GM12878 (cell line): Measurements from ENCODE around the gene CREB5. TPM values are rescaled to one million over a fixed set of nuclear protein-coding genes. Genes with fewer than 3 reads are reported as not detected.

Experiments used
- ATAC-seq: fragments of 200-7000 bp; cut with Tn5 transposase; 3 replicates; pipeline ENCODE4 v1.9.1; 2020; ENCODE audit warnings: mild to moderate bottlenecking, moderate library complexity
- BruUV-seq: library from RNA; stranded (reverse); fragments of 400-500 nt; replicated peaks from 2 replicates; lab custom pipeline; 2021; lab: Mats Ljungman, UMichigan
- CTCF ChIA-PET: fragments of 300-600 bp; sonication (Branson Sonifier 250); formaldehyde crosslinking; extraction: SDS; loops from one replicate; lab custom pipeline; 2021; ENCODE audit warnings: inconsistent platforms; lab: Yijun Ruan, JAX
- POLR2A ChIA-PET: fragments of 350-600 bp; formaldehyde crosslinking; extraction: SDS; loops from one replicate; lab custom pipeline; 2021; ENCODE audit warnings: inconsistent platforms; lab: Charles Lee
- RAD21 ChIA-PET: fragments of 300-600 bp; sonication (Branson Sonifier 250); formaldehyde crosslinking; loops from one replicate; lab custom pipeline; 2023; ENCODE audit warnings: antibody characterized with exemption; ENCODE audit not compliant: unreplicated experiment; lab: Charles Lee
- SMC1A ChIA-PET: fragments of 300-600 bp; sonication (Branson Sonifier 250); formaldehyde crosslinking; loops from one replicate; lab custom pipeline; 2023; ENCODE audit not compliant: unreplicated experiment, uncharacterized antibody; lab: Charles Lee
- DNase-seq: peaks from one replicate; pipeline ENCODE4 v3.0.0-alpha.2; 2011; ENCODE audit warnings: low read depth, low spot score
- FAIRE-seq: peaks from 3 replicates; lab custom pipeline; 2011; peaks lifted over from hg19 to GRCh38; lab: Jason Lieb, UNC
- H2AFZ ChIP-seq: 2 replicates; pipeline ENCODE4 v1.6.0; 2011; ENCODE audit warnings: low read depth, low read length, control low read depth; ENCODE audit not compliant: control insufficient read depth
- H3K27ac ChIP-seq: 2 replicates; pipeline ENCODE4 v1.5.1; 2011; ENCODE audit warnings: control low read depth; ENCODE audit not compliant: control insufficient read depth, insufficient read depth
- H3K27me3 ChIP-seq, 2 experiments: replicated peaks in 1 of 2; 2 replicates each; pipeline versions ENCODE4 v1.6.0 to v1.6.1; 2011; ENCODE audit warnings: low read length in 1 of 2; ENCODE audit not compliant: control insufficient read depth in 2 of 2, insufficient read depth in 2 of 2
- H3K36me3 ChIP-seq, 2 experiments: 2 replicates each; pipeline ENCODE4 v1.5.1; 2011; ENCODE audit warnings: low read length in 1 of 2; ENCODE audit not compliant: control insufficient read depth in 2 of 2, insufficient read depth in 2 of 2
- H3K4me1 ChIP-seq: 2 replicates; pipeline ENCODE4 v1.6.1; 2011; ENCODE audit warnings: mild to moderate bottlenecking, low read length, moderate library complexity, mixed read lengths; ENCODE audit not compliant: control insufficient read depth, insufficient read depth
- H3K4me2 ChIP-seq: 2 replicates; pipeline ENCODE4 v1.6.0; 2011; ENCODE audit warnings: control low read depth; ENCODE audit not compliant: control insufficient read depth, insufficient read depth
- H3K4me3 ChIP-seq: fragments of 200-600 bp; sonication (generic); 2 replicates; pipeline ENCODE4 v1.5.1; 2016
- H3K79me2 ChIP-seq: 2 replicates; pipeline ENCODE4 v1.6.0; 2011; ENCODE audit warnings: low read length; ENCODE audit not compliant: control insufficient read depth, insufficient read depth
- H3K9ac ChIP-seq: 2 replicates; pipeline ENCODE4 v1.8.0; 2011; ENCODE audit warnings: low read length, control low read depth, mixed read lengths; ENCODE audit not compliant: control insufficient read depth, insufficient read depth
- H3K9me3 ChIP-seq: replicated peaks from 3 replicates; pipeline ENCODE4 v1.5.1; 2011; ENCODE audit warnings: mild to moderate bottlenecking, low read length; ENCODE audit not compliant: control insufficient read depth, insufficient read depth
- H4K20me1 ChIP-seq: 2 replicates; pipeline ENCODE4 v1.6.0; 2011; ENCODE audit not compliant: control insufficient read depth, insufficient read depth
- ATF7 ChIP-seq: fragments of 450-650 bp; IDR thresholded peaks from 2 replicates; pipeline ENCODE4 v1.6.1; 2016; ENCODE audit warnings: low read depth, mild to moderate bottlenecking
- CHD2 ChIP-seq: IDR thresholded peaks from 2 replicates; pipeline ENCODE4 v1.6.1; 2011; ENCODE audit warnings: low read depth, low read length, improper control_type of control experiment, borderline replicate concordance
- E2F8 ChIP-seq: fragments of 450-650 bp; IDR thresholded peaks from 2 replicates; pipeline ENCODE4 v1.6.1; 2018; ENCODE audit warnings: mild to moderate bottlenecking, low read depth, moderate library complexity; ENCODE audit not compliant: partially characterized antibody
- GATAD2B ChIP-seq: fragments of 450-650 bp; conservative IDR thresholded peaks from 2 replicates; pipeline ENCODE4 v1.6.1; 2017; ENCODE audit warnings: low read depth, mild to moderate bottlenecking, moderate library complexity
- HSF1 ChIP-seq: fragments of 150-350 bp; IDR thresholded peaks from 2 replicates; pipeline ENCODE4 v1.6.1; 2014; ENCODE audit warnings: mild to moderate bottlenecking, low read depth, low read length
- KAT2A ChIP-seq: conservative IDR thresholded peaks from 2 replicates; pipeline ENCODE4 v1.6.1; 2011; ENCODE audit warnings: low read depth, low read length; ENCODE audit not compliant: control insufficient read depth
- KDM1A ChIP-seq: fragments of 200-600 bp; sonication (generic); IDR thresholded peaks from 2 replicates; pipeline ENCODE4 v1.6.1; 2016; ENCODE audit warnings: borderline replicate concordance
- KLF5 ChIP-seq: fragments of 450-650 bp; IDR thresholded peaks from 2 replicates; pipeline ENCODE4 v1.6.1; 2014; ENCODE audit warnings: mild to moderate bottlenecking; ENCODE audit not compliant: partially characterized antibody
- NBN ChIP-seq: fragments of 450-650 bp; IDR thresholded peaks from 2 replicates; pipeline ENCODE4 v1.6.1; 2016
- RBBP5 ChIP-seq: fragments of 200-600 bp; sonication (generic); conservative IDR thresholded peaks from 2 replicates; pipeline ENCODE4 v1.6.1; 2016
- SRF ChIP-seq, 2 experiments: IDR thresholded peaks; 2 replicates each; pipeline ENCODE4 v1.6.1; 2011; ENCODE audit warnings: low read depth in 2 of 2, low read length in 2 of 2, mild to moderate bottlenecking in 1 of 2, moderate library complexity in 1 of 2
- STAT3 ChIP-seq: IDR thresholded peaks from 2 replicates; pipeline ENCODE4 v1.6.1; 2011; ENCODE audit warnings: low read depth, low read length, improper control_type of control experiment
- TBL1XR1 ChIP-seq: IDR thresholded peaks from 2 replicates; pipeline ENCODE4 v1.6.1; 2012; ENCODE audit warnings: low read depth, low read length, improper control_type of control experiment
- TCF7 ChIP-seq: IDR thresholded peaks from 2 replicates; pipeline ENCODE4 v1.6.1; 2014; ENCODE audit warnings: antibody characterized with exemption, borderline replicate concordance
- ZNF217 ChIP-seq: fragments of 450-650 bp; IDR thresholded peaks from 2 replicates; pipeline ENCODE4 v1.6.1; 2017; ENCODE audit warnings: antibody characterized with exemption, mild to moderate bottlenecking
- ZNF687 ChIP-seq: fragments of 450-650 bp; IDR thresholded peaks from 2 replicates; pipeline ENCODE4 v1.6.1; 2017; ENCODE audit warnings: mild to moderate bottlenecking, moderate library complexity
- WGBS: methylation state at CpG from one replicate; pipeline ENCODE4 v1.1.6; 2016; ENCODE audit warnings: low lambda C conversion rate; ENCODE audit not compliant: insufficient replicate concordance, insufficient coverage; ENCODE audit errors: missing lambda C conversion rate; 5-methylcytosine and 5-hydroxymethylcytosine counted together
- in situ Hi-C: fragments of 300-500 bp; cut with MboI; formaldehyde crosslinking; loops from 9 replicates; pipeline ENCODE4 v1.14.3; 2018; ENCODE audit warnings: mixed read lengths
- intact Hi-C: fragments of 100-400 bp; cut with micrococcal nuclease; formaldehyde crosslinking; loops from one replicate; pipeline ENCODE4 v1.14.2; 2022; ENCODE audit not compliant: unreplicated experiment
- polyA plus RNA-seq, 11 experiments: library from polyadenylated mRNA; depleted of rRNA in 4 of 11; unstranded in 6 of 11; stranded (reverse) in 5 of 11; fragments of >200 nt; fragmentation: Nextera tagmentation in 4 of 11; fragmentation: Illumina TruSeq in 1 of 11; extraction: Ambion mirVana in 4 of 11; extraction: Trizol in 1 of 11; gene quantifications; 1 replicate in 1 of 11; 2 replicates in 10 of 11; pipeline versions ENCODE4 v1.2.1 to v1.2.3, GENCODE V29; 2011 to 2016; ENCODE audit warnings: inconsistent platforms in 2 of 11, missing spikeins in 2 of 11, low read depth in 1 of 11
- total RNA-seq, 4 experiments: library from RNA; depleted of rRNA in 3 of 4; stranded (reverse); fragments of >200 nt in 3 of 4; fragmentation: Illumina TruSeq in 1 of 4; extraction: Trizol in 1 of 4; gene quantifications; 2 replicates each; pipeline versions ENCODE4 v1.2.1 to v1.2.3, GENCODE V29; 2013 to 2021

CREB5 gene
- total and polyA plus RNA-seq, 10 of the 15 experiments (the other 5 are each of a cell fraction or from before 2014, with no cell fraction given): 12.9 to 74.1 (median 53.0) TPM

DNA sequence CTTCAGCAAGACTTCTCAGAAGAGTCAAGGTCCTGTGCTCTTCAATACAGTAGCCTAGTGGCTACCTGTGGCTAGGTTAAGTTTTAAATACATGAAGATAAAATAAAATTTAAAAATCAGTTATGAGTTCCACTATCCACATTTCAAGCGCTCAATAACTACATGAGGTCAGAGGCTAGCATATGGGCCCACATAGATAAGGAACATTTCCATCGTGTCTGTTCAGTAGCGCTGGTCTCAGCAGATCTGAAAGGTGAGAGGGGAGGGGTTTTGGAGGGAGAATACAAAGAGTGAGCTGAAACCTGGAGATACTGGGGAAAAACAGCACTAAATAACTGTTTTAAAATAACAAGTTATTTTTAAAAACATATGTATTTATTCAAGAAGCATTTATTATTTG lies 326.8 kb downstream of the CREB5 start:
- in situ Hi-C loops (no loop called here), intact Hi-C loops (no loop called here)
- H4K20me1 ChIP-seq: no peaks in the 10 kb centered on the region
- H3K27ac ChIP-seq: no peak overlapping the region
- H2AFZ ChIP-seq: no peak overlapping the region
- H3K27me3 ChIP-seq: no peaks in the 10 kb centered on the region
- 94% methylated on average over 3 of the region's 3 CpGs for WGBS
- no peaks in the 10 kb centered on the region for H3K79me2 ChIP-seq
- POLR2A ChIA-PET: interaction anchor here (0.5 kb wide), 1 partner anchor 361 kb away, joined by 3 read pairs; no protein-coding TSS in a partner anchor
- H3K36me3 ChIP-seq: no peaks in the 10 kb centered on the region
- no peaks in the 10 kb centered on the region for H3K9me3 ChIP-seq
- no TSS peak for BruUV-seq
- CTCF ChIA-PET: interaction anchor here (0.6 to 3.9 kb wide), 5 partner anchors 10 to 50 kb away, joined by 3 to 23 read pairs (median 3); no protein-coding TSS in a partner anchor
- SMC1A ChIA-PET: interaction anchor here (0.6 to 2.6 kb wide), 10 partner anchors 9 to 165 kb away, joined by 3 to 15 read pairs (median 4); no protein-coding TSS in a partner anchor
- H3K4me1 ChIP-seq: peaks cover 3% of the 10 kb centered on the region; the same call in 1 of the 2 replicates
- H3K4me2 ChIP-seq: no peak overlapping the region
- ATAC-seq (no peak), FAIRE-seq (no peak), DNase-seq (no peak)
- RAD21 ChIA-PET: interaction anchor here (1.3 kb wide), 1 partner anchor 88 kb away, joined by 4 read pairs; no protein-coding TSS in a partner anchor
- H3K4me3 ChIP-seq: no peak overlapping the region
- H3K9ac ChIP-seq: no peak overlapping the region
- TF ChIP-seq ZNF687 (no peak), SRF (IDR thresholded peaks at IDR 0.05; ENCODE audit: low read depth in 2 of 2, low read length in 2 of 2) (no peak), CHD2 (no peak), ATF7 (no peak), KLF5 (no peak), HSF1 (no peak), NBN (no peak), KDM1A (no peak), ZNF217 (no peak), GATAD2B (no peak), E2F8 (no peak), TBL1XR1 (no peak), RBBP5 (no peak), KAT2A (no peak), STAT3 (no peak), TCF7 (no peak)
